Endothelial cell of umbilical vein (primary cell): ENCODE data around the gene POLR2L.

Experiments
- GATA2 ChIP-seq: IDR thresholded peaks from 2 replicates; pipeline ENCODE4 v1.7.0; 2011; ENCODE audit warnings: low read depth, mild to moderate bottlenecking, moderate library complexity, mixed read lengths, low read length; ENCODE audit not compliant: insufficient read length, insufficient read depth
- JUN ChIP-seq: IDR thresholded peaks from 2 replicates; pipeline ENCODE4 v1.6.1; 2011; ENCODE audit warnings: borderline replicate concordance, low read depth; ENCODE audit not compliant: insufficient read length, insufficient read depth
- POLR2A ChIP-seq: IDR thresholded peaks from 2 replicates; pipeline ENCODE4 v1.6.1; 2012; ENCODE audit warnings: low read depth, mild to moderate bottlenecking, control low read depth, low read length
- POLR2AphosphoS5 ChIP-seq: IDR thresholded peaks from 2 replicates; pipeline ENCODE4 v1.6.1; 2012; ENCODE audit warnings: low read depth, mild to moderate bottlenecking, control low read depth, low read length, moderate library complexity; ENCODE audit not compliant: insufficient read depth
- TF ChIP-seq, protein P1 (sequence below), 2 donors: IDR thresholded peaks; 1 replicate in 1 of 2; 2 replicates in 1 of 2; pipeline ENCODE4 v1.5.1; 2011; ENCODE audit warnings: low read length in 2 of 2, mild to moderate bottlenecking in 2 of 2, moderate library complexity in 2 of 2, control low read depth in 1 of 2, inconsistent platforms in 1 of 2, low read depth in 1 of 2; ENCODE audit not compliant: insufficient read depth in 1 of 2; ENCODE audit errors: extremely low read depth in 1 of 2
- TF ChIP-seq, protein P2 (sequence below): IDR thresholded peaks from 2 replicates; pipeline ENCODE4 v1.6.1; 2011; ENCODE audit not compliant: insufficient read depth, insufficient read length

- TF ChIP-seq POLR2AphosphoS5 (no peak), POLR2A (no peak), GATA2 (no peak), JUN (no peak)
- TF ChIP-seq, protein P1, sequence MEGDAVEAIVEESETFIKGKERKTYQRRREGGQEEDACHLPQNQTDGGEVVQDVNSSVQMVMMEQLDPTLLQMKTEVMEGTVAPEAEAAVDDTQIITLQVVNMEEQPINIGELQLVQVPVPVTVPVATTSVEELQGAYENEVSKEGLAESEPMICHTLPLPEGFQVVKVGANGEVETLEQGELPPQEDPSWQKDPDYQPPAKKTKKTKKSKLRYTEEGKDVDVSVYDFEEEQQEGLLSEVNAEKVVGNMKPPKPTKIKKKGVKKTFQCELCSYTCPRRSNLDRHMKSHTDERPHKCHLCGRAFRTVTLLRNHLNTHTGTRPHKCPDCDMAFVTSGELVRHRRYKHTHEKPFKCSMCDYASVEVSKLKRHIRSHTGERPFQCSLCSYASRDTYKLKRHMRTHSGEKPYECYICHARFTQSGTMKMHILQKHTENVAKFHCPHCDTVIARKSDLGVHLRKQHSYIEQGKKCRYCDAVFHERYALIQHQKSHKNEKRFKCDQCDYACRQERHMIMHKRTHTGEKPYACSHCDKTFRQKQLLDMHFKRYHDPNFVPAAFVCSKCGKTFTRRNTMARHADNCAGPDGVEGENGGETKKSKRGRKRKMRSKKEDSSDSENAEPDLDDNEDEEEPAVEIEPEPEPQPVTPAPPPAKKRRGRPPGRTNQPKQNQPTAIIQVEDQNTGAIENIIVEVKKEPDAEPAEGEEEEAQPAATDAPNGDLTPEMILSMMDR (IDR thresholded peaks at IDR 0.05; ENCODE audit: extremely low read depth in 1 of 2, insufficient read depth in 1 of 2, low read depth in 1 of 2, low read length in 2 of 2): no peak
- TF ChIP-seq, protein P2, sequence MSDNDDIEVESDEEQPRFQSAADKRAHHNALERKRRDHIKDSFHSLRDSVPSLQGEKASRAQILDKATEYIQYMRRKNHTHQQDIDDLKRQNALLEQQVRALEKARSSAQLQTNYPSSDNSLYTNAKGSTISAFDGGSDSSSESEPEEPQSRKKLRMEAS: no peak
Measured at GRCh38 chr11:837990-838307, 4.4 kb downstream of the POLR2L start.
